Endothelial cell of umbilical vein (primary cell): ENCODE results near the gene CEP95.

Experiments used
- MYC ChIP-seq: IDR thresholded peaks from one replicate; pipeline ENCODE4 v1.6.1; 2011; ENCODE audit warnings: mild to moderate bottlenecking, low read depth, low read length
- POLR2AphosphoS5 ChIP-seq: IDR thresholded peaks from 2 replicates; pipeline ENCODE4 v1.6.1; 2012; ENCODE audit warnings: low read depth, mild to moderate bottlenecking, control low read depth, low read length, moderate library complexity; ENCODE audit not compliant: insufficient read depth
- TF ChIP-seq, protein P1 (sequence below), 2 donors: IDR thresholded peaks; 1 replicate in 1 of 2; 2 replicates in 1 of 2; pipeline ENCODE4 v1.5.1; 2011; ENCODE audit warnings: low read length in 2 of 2, mild to moderate bottlenecking in 2 of 2, moderate library complexity in 2 of 2, control low read depth in 1 of 2, inconsistent platforms in 1 of 2, low read depth in 1 of 2; ENCODE audit not compliant: insufficient read depth in 1 of 2; ENCODE audit errors: extremely low read depth in 1 of 2

DNA sequence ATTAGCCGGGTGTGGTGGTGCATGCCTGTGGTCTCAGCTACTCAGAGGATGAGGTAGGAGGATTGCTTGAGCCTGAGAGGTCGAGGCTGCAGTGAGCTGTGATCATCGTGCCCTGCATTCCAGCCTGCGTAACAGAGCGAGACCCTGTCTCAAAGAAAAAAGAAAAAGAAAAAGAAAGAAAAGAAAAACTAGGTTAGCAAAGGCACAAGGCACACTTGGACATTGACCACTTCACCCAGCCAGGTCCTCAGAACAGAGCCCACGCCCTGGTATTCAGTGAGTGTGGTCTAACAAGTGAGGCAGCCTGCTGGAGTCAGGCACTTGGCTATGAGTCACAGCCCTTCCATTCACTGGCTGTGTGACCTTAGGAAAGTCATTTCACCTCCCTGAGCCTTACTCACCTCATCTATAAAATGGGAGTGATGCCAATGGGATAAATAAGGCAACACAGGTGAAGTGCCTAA is 47.5 kb upstream of the CEP95 start:
- TF ChIP-seq, protein P1, sequence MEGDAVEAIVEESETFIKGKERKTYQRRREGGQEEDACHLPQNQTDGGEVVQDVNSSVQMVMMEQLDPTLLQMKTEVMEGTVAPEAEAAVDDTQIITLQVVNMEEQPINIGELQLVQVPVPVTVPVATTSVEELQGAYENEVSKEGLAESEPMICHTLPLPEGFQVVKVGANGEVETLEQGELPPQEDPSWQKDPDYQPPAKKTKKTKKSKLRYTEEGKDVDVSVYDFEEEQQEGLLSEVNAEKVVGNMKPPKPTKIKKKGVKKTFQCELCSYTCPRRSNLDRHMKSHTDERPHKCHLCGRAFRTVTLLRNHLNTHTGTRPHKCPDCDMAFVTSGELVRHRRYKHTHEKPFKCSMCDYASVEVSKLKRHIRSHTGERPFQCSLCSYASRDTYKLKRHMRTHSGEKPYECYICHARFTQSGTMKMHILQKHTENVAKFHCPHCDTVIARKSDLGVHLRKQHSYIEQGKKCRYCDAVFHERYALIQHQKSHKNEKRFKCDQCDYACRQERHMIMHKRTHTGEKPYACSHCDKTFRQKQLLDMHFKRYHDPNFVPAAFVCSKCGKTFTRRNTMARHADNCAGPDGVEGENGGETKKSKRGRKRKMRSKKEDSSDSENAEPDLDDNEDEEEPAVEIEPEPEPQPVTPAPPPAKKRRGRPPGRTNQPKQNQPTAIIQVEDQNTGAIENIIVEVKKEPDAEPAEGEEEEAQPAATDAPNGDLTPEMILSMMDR (IDR thresholded peaks at IDR 0.05; ENCODE audit: extremely low read depth in 1 of 2, insufficient read depth in 1 of 2, low read depth in 1 of 2, low read length in 2 of 2): no peak
- TF ChIP-seq POLR2AphosphoS5 (peak; percentile 27), MYC (no peak)
